ENCODE results near the gene SSPN.

SSPN gene

GRCh38 chr12:26195250-26195640 is at the start of gene SSPN:
Gene SSPN (plus strand): TSS chr12:26195573. CDS start chr12:26195673, 100 bp downstream.
- no peak for DNase-seq

DNA sequence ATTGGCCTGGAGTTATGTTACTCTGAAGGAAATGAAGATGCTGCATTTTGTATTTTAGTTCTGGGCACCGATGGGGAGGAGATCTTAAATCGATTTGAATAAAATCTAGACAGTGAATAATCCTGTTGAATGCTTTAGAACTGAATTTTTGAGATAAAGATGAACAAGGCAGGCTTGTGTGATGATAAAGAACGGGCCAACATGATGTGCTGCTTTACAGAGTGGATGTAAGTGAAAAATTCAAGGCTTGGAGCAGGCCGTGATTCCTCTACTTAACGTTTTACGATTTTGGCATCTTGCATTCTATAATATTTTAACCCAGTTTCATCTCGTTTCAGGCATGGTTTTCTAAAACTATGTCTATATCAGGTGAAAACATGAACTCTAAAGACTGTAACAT is 47.1 kb upstream of the SSPN start:
- no peak for DNase-seq

DNA sequence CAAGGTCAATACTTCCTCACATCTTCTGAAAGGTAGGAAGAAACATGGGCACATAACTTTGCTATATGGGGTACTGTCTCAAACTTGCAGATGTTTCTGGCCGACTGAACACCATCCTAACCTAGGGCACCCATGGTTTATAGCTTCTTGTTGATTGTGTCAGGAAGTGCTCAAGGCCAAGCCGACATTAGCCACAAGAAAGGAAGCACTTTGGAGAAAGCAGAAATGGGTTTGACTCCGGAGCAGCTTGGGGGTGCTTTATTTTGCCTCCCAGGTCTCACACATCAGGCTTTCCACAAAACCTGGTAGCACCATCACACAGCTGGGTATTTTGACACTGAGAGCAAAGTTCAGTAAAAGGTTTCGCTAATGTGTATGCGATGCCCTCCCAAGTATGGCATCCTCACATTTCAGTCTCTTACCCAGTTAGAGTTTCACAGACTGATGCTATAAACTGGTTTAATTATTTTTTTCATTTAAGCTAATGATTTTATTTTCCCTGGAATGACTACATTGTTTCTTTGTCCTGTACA is 45.3 kb upstream of the SSPN start:
- DNase-seq = no peak

DNA sequence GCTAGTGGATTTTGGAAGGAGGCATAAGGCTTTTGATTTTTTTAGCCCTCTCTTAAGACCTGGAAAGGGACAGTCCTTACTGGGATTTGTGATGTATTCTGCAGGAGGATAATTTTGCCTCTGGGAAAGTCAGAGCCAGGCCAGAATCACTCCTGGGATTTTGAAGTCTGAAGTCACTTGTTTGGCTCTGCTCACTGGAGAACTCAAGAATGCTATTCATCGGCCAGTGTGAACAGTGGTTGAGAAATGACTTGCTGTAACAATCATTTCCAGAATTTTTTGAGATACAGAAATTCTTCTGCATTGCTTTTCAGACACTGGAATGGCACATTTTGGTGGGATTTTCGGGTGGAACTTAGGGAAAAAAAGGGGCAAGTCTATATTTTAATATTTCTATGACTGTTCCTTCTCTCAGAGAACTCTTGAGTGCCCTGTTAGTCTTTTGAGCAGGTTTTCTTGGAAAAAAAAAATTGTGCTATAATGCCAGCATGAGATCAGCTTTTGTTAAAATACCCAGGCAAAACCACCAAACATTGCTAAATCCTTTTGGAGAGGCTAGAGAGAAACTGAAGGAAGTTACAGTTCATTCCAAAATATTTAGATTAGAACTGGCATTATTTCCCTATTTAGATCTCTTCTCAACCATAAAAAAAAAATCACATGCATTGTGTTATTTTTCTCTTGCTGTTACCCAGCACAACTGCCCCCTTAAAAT is 44.5 kb upstream of the SSPN start:
- DNase-seq = no peak

GRCh38 chr12:26152507-26153102 is 42.8 kb upstream of the SSPN start:
- no peak for DNase-seq

DNA sequence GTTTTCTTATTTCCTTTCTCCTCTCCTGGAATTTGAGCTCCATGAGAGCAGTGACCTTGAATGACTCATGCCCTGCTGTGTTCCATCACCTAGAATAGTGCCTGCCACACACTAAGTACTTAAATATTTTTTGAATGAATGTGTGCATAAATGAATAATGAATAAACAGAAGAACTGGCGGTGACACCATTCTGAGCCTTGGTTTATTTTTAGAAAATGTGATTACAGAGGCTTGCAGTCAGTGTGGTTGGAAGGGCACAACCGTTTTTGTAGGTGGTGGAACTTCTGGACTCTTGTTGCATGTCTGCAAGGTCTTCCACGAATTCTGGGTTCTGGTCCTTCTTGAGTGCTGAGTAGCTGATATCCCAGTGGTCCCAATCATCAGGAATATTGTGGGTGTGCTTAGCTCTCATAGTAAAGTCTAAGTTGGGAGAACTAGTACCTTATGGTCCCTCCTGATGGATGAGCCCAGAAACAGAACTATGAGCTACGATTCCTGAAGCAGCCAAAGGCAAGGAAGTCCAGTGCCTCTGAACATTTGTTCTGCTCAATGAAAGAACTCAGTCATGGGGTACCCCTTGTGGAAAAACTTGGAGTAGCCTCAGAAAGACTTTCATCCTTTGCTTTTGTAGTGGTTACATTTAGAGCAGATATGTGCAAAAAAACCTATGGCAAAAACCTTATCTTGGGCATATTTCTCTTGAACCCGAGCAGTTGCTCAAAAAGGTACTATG is 41.8 kb upstream of the SSPN start:
- DNase-seq = peak; percentile 80 to 95

DNA sequence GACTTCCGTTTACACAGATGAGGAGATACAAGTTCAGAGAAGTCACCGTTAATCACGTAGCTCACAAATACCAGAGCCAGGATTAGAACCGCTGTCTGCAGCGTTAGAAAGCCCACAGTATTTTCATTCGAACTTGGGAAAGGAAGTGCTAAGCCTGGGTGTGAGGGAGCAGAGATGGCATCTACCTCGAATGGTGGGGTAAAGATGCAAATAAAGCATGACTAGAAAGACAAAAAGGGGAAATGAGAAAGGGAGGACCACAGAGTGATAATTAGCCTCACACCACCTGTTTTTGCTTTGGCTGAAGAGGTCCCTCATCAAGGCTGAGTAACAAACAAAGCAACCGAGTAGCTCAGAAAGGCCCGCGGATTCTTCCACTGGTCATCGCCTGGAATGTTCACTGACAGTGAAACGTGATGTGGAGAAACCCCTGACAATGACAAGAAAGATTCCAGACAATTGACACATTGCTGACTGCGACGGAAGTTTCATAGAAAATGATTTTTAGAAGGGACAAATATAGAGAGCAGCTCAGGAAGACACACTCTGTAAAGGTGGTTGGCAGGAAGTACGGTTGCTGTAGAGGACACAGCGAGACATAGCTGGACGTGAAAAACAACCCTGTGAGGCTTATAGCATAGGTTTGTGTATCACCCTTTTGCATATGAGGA is 39.0 kb upstream of the SSPN start:
- DNase-seq = no peak

DNA sequence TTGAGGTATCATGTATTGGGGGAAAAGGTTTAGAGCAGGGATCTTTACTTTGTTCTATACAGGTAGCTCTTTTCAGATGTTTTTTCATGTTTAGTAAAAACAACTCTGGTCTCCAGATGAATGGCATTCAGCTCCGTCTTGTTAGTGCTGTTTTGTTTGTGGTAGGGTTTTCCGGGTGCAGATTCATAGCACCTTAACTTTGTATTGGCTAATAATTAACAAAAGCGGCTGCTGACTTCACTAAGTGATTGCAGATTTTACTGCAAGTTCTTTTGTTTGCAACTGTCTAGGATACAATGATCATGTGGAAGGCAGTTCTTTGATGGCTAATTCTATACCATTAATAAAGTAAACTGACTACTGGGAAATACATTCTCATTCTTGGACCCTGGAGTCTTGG is 38.4 kb upstream of the SSPN start:
- DNase-seq = no peak

GRCh38 chr12:26158078-26158764 is 37.2 kb upstream of the SSPN start:
- no peak for DNase-seq

- DNase-seq = no peak
Observed at GRCh38 chr12:26162174-26162573, 33.2 kb upstream of the SSPN start.

GRCh38 chr12:26162905-26163304 is 32.5 kb upstream of the SSPN start:
- no peak for DNase-seq

- DNase-seq = no peak
Observed at GRCh38 chr12:26164118-26164517, 31.3 kb upstream of the SSPN start.

DNA sequence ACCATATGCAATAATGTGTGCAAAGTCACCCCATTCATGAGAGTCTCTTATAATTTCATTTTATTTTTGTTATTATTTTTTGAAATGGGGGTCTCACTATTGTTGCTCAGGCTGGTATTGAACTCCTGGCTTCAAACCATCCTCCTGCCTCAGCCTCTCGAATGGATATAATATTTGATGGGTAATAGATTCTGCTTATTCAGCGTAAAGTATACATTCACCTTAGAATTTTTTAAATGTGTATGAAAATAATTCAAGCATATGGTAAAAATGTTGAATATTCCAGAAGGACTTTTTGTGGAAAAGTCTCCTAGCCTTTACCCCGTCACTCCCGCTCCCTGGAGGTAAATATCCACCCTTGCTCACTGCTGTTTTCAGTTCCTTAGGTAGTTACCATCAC is 23.4 kb upstream of the SSPN start:
- no peak for DNase-seq

- no peak for DNase-seq
Observed at GRCh38 chr12:26172539-26172938, 22.8 kb upstream of the SSPN start.

DNA sequence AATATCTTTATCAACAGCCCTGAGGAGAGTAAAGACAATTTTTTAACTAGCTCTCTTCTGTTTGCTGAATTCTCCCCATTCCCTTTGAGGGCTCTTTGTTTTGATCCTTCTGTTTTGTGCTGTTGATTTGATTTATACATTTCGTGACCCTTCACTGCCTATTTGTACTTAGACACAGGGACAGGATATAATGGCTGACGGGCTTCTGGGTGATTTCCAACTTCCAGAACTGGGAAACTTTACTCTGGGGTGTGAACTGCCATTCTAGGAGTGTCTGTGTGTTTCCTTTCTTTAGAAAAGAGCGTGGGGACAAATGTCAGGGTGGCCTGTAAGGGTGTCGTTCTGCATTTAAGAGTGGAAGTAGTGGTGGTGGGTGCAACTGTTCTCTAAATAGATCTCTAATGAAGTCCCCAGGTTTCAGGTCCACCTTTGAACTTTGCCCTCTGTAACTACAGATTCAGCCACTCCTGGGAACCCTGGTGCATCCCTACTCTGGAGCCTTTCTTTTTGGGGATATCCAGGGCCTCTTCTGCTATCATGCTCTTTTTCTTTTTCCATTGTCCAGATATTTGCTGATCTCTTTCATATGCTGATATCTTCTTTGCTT is 22.3 kb upstream of the SSPN start:
- DNase-seq = no peak

GRCh38 chr12:26176725-26177124 is 18.6 kb upstream of the SSPN start:
- DNase-seq = no peak

- DNase-seq = no peak
Observed at GRCh38 chr12:26177283-26177682, 18.1 kb upstream of the SSPN start.

DNA sequence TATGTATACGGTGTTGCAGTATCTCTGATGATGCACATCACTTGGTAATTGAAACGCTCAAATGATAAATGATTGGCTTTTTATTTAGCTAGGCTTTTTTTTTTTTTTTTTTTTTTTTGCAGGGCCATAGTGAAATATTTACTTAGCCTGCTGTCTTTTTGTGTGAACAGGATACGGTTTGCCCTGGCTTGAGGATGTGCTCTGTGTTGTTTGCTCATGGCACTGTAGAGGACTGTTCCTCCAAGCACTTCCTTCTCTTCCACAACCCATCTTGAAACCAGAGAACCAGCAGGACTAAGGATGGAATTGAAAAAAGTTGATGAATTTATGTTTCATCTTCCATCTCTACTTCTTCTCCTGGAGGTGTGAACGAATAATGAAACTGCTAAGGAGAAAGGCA is 15.5 kb upstream of the SSPN start:
- DNase-seq = no peak

DNA sequence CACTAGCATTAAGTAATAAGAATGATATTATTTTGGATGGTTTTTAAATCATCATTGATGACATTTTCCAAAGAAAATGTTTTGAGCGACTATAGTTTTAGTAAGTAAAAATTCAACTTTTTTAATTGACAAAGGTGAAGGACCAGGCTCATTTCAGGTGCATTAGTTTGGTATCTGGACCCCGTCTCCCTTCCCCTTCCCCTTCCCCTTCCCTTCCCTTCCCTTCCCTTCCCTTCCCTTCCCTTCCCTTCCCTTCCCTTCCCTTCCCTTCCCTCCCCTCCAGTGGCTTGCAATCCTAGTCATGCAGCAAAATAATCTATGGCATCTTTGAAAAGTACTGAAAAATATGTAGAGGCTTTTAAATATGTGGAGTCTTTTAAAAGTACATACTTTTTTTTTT is 13.0 kb upstream of the SSPN start:
- DNase-seq = no peak

DNA sequence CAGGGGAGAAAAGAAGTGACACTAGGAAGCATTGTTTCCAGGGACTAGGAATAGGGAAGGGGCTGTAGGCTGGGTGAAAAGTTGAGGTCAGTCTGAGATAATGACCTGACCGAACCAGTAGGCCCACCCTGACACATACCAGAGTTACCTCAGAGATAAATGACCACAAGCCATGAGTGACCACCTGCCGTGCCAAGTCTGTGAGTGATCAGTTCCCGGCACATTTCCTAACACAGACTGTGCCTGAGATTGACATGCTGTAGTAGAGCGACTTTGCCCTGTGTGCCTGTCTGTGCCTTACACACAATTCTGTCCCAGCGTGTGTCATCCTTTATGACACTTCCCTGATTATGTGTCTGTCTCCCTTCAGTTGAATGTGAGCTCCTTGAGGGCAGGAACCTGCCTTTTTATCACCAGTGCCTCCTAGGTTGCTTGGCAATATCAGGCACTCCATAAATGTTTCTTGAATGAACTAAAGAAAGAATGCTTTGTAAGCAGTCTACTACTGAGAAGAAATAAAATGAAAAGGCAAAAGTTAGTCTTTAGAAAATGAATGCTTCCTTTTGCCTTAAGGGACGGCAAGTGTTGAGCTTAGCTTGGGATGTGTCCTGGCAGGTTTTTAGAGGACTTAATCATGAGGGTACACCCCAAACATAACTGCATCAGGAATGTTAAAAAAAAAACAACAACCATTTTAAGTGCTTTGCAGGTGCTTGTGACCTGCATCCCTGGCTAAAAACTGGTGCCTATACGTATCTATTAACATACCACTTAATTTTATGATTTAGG is 9.6 kb upstream of the SSPN start:
- DNase-seq = no peak

- no peak for DNase-seq
Observed at GRCh38 chr12:26187014-26187798, 8.2 kb upstream of the SSPN start.
